ENCODE results near the gene LKAAEAR1.
A peak's percentile ranks its signal among the peaks of the same experiment; 100 is the strongest.

LKAAEAR1 gene

DNA sequence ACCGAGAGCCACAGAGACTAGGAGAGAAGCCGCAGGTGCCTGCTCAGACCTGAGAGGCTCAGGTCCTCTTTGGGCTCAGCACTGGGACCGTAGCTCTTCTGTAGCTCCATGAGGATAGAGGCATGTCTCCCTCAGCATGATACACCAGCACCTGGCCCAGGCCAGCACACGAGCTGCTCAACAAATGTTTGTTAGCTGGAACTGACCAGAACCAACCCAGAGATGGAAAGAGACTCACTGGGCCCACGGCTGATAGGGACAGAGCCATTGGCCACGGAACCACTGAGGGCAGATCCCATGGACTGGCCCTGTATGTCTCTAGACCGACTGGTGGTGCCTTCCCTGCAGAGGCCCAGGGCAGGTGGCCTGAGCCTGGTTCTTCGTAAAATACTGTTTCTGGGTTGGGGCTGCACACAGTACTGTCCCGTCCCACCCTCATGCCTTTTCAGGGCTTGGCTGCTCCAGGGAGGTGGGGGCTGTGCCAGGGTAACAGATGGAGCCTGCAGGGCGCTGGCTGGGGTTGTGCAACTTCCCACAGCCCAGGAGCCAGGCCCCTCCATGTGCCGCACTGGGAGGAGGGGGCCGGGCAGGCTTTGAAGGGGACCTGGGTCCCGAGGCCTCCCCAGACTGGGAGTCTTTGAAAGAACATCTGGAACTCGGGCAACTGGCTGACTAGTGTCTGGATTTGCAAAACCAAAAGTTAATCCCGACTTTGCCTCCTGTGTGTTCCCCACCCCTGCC, 43.0 kb downstream of the LKAAEAR1 start:
- DNase-seq (ENCODE audit: low read depth): peak; percentile 90
- no peak overlapping the region for H3K4me3 ChIP-seq (ENCODE audit: low read depth, low read length)
- TF ChIP-seq, protein P1, sequence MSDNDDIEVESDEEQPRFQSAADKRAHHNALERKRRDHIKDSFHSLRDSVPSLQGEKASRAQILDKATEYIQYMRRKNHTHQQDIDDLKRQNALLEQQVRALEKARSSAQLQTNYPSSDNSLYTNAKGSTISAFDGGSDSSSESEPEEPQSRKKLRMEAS (IDR thresholded peaks at IDR 0.05; ENCODE audit: low read depth, low read length): peak; percentile 91
- peak; percentile 97 for TF ChIP-seq MYC (IDR thresholded peaks at IDR 0.05; ENCODE audit: low read depth, low read length)
- TF ChIP-seq, protein P2, sequence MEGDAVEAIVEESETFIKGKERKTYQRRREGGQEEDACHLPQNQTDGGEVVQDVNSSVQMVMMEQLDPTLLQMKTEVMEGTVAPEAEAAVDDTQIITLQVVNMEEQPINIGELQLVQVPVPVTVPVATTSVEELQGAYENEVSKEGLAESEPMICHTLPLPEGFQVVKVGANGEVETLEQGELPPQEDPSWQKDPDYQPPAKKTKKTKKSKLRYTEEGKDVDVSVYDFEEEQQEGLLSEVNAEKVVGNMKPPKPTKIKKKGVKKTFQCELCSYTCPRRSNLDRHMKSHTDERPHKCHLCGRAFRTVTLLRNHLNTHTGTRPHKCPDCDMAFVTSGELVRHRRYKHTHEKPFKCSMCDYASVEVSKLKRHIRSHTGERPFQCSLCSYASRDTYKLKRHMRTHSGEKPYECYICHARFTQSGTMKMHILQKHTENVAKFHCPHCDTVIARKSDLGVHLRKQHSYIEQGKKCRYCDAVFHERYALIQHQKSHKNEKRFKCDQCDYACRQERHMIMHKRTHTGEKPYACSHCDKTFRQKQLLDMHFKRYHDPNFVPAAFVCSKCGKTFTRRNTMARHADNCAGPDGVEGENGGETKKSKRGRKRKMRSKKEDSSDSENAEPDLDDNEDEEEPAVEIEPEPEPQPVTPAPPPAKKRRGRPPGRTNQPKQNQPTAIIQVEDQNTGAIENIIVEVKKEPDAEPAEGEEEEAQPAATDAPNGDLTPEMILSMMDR (IDR thresholded peaks at IDR 0.05; ENCODE audit: low read depth, low read length): no peak

DNA sequence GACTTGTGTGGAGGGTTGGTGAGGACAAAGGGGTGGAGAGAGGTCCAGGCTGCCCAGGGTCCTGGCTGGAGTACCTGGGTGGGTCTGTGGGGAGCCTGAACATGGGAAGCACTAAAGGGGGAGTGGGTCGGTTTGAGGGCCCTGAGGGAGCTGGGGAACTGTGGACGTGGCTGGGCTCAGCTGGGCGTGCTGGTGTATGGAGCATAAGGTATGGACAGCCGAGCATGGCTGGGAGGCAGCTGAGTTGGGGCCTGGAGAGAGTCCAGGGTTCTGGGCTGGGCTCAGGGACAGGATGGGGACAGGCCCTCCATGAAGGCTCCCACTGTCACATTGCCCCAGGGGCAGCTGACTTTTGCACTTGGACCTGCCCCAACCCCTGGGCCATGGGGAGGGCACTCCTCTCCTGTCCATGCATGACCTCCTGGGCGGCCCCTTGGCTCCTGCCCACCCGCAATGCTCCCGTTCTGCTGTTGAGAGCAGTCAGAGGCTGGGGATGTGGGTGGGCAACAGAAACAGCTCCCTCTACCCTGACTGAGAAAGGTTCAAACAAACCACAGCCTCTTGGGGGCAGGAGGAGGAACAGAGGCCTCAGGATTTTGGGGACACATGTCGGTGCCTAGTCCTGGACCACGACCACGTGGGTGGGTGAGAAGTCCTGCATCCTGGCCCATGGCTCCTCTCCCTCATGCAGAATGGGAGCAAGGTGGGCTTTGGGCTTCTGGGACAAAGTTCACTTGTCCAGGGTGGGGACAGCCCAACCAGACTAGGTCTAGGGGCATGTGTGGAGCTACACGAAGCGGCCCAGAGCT, 43.8 kb downstream of the LKAAEAR1 start:
- TF ChIP-seq MYC (IDR thresholded peaks at IDR 0.05; ENCODE audit: low read depth, low read length) (no peak), POLR2A (IDR thresholded peaks at IDR 0.05; ENCODE audit: extremely low read depth, insufficient read length) (no peak)
- TF ChIP-seq, protein P1 (IDR thresholded peaks at IDR 0.05; ENCODE audit: low read depth, low read length): peak; percentile 69
- TF ChIP-seq, protein P2 (IDR thresholded peaks at IDR 0.05; ENCODE audit: low read depth, low read length): no peak
- no peak for DNase-seq (ENCODE audit: low read depth)
- H3K4me3 ChIP-seq (ENCODE audit: low read depth, low read length): no peak overlapping the region

DNA sequence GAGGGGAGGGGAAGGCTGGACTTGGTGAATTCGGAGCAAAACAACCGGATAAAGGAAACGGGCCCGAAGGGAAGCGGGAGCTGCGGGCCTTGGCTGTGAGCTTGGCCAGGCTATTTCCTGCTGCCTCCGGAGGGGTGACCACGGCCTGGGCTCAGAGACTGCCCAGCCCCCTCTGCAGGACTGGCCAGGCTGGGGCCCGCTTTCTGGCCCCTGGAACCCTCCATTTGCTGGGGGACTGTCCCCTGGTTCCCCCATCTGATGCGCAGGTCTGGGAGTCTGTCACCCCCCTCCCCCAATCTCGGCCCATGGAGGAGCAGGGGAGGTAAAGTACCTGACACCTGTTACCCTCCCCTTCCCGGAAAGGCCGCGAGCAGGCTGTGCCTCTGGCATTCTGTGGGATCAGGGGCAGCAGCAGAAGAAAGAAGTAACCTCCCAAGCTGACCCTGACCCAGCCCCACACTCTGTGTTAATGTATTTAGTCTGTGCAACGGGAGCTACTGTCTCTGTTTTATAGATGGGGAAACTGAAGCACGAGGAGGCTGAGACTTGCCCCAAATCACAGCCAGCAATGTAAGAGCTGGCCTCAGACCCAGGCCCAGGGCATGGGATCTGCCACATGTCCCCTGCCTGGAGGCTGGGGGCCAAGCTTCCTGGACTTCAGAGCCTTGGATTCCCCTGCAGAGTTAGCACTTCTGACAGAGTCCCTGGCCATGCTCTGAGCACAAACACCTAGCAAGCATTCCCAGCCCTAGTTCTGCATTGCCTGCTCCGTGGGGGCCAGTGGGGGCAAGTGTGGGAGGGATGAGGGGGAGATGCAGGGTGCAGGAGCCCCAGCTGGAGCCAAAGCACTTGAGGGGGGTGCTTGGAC, 44.7 kb downstream of the LKAAEAR1 start:
- no peak; the same call in 1 of the 2 replicates for TF ChIP-seq MYC (IDR thresholded peaks at IDR 0.05; ENCODE audit: low read depth, low read length)
- TF ChIP-seq, protein P1 (IDR thresholded peaks at IDR 0.05; ENCODE audit: low read depth, low read length): no peak
- DNase-seq (ENCODE audit: low read depth): no peak
- H3K4me3 ChIP-seq (ENCODE audit: low read depth, low read length): peak overlapping the region; percentile 25

DNA sequence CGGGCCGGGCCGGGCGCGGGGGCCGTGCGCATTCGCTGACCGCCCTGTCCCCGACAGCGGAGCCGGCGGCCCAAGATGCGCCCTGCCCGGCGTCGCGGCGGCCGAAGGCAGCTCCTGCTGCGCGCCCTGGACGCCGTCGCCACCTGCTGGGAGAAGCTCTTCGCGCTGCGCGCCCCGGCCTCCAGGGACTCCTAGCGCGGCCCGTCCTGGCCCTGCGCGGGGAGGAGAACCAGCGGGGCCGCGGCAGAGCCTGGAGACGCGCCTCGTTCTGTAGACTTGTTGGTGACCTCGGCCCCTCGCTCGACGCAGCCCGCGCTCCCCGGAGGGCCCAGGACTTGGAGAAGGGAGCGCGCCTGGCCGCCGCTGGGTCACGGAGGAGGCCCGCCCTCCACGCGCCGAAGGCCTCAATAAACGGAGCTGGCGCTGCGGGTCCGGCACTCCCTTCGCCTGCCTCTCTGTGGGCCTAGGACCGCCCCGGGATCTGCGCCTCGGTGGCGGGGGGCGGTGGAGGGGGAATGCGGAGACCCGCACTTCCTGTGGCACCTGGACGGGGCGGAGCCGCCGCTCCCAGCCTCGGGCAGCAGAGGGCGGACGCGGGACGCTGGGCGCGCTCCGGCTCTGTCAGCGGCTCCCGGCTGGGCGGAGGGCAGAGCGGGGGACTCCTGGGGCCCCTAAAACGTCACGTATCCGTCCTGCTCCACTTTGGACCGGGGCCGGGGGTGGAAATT, 45.5 kb downstream of the LKAAEAR1 start:
- peak; percentile 89 for DNase-seq (ENCODE audit: low read depth)

DNA sequence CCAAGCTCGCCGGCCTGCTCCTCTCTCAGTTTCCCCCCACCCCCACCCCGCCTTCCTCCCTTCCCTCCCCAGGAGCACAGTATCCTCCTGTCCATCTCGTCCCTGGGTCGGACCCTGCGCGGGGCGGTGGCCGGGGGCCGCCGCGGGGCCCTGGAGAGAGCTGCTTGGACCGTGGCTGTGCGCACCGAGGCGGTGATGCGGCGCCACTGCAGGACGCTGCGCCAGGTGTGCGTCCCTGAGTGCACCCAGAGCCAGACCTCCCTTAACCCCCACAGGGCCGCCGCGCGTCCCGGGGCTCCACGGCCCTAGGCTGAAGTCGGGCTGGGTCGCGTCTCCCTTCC, 46.0 kb downstream of the LKAAEAR1 start:
- H3K4me3 ChIP-seq (ENCODE audit: low read depth, low read length): no peak overlapping the region
- no peak for DNase-seq (ENCODE audit: low read depth)
- TF ChIP-seq, protein P1 (IDR thresholded peaks at IDR 0.05; ENCODE audit: low read depth, low read length): no peak
- TF ChIP-seq MYC (IDR thresholded peaks at IDR 0.05; ENCODE audit: low read depth, low read length): no peak

More for the DNA sequence above, 45.5 kb downstream of the LKAAEAR1 start:
- TF ChIP-seq, protein P1 (IDR thresholded peaks at IDR 0.05; ENCODE audit: low read depth, low read length): peak; percentile 79
- peak; percentile 59; the same call in 1 of the 2 replicates for TF ChIP-seq MYC (IDR thresholded peaks at IDR 0.05; ENCODE audit: low read depth, low read length)
- TF ChIP-seq POLR2A (IDR thresholded peaks at IDR 0.05; ENCODE audit: extremely low read depth, insufficient read length): peak; percentile 31
- TF ChIP-seq, protein P2 (IDR thresholded peaks at IDR 0.05; ENCODE audit: low read depth, low read length): peak; percentile 62
- H3K4me3 ChIP-seq (ENCODE audit: low read depth, low read length): peak overlapping the region; percentile 28
